ENCODE data around the gene ACAD11. TPM values are rescaled to one million over a fixed set of nuclear protein-coding genes. Genes with fewer than 3 reads are reported as not detected.

The ACAD11 gene
- total and polyA plus RNA-seq, 2 experiments from 2014 or later = 24.9 to 48.6 TPM

GRCh38 chr3:132593241-132593946 lies 66.2 kb downstream of the ACAD11 start:
- WGBS (ENCODE audit: low lambda C conversion rate, missing lambda C conversion rate) = 92% methylated on average over 1 of the region's 1 CpG
- Histone ChIP-seq H3K27me3 (no peaks in the 10 kb centered on the region), H3K9me2 (replicated peaks; ENCODE audit: insufficient read depth) (no peaks in the 10 kb centered on the region), H3K4me3 (no peak overlapping the region), H2AFZ (no peak overlapping the region), H4K20me1 (ENCODE audit: insufficient read depth, poor library complexity, severe bottlenecking) (no peaks in the 10 kb centered on the region), H3K27ac (no peak overlapping the region), H3K4me2 (no peak overlapping the region), H3K9me3 (ENCODE audit: low read depth) (no peaks in the 10 kb centered on the region), H3K36me3 (replicated peaks; ENCODE audit: insufficient read depth, low read depth) (no peaks in the 10 kb centered on the region), H3K79me2 (no peaks in the 10 kb centered on the region), H3K4me1 (ENCODE audit: insufficient read depth) (no peaks in the 10 kb centered on the region)
- TF ChIP-seq CTCF (IDR thresholded peaks at IDR 0.05; ENCODE audit: poor library complexity) = no peak
- TF ChIP-seq EZH2 (IDR thresholded peaks at IDR 0.05; ENCODE audit: borderline replicate concordance) = no peak
- TF ChIP-seq EZH2phosphoT487 (IDR thresholded peaks at IDR 0.05; ENCODE audit: low read depth, severe bottlenecking, unreplicated experiment) = no peak
- no peak for DNase-seq (ENCODE audit: low spot score)

- Histone ChIP-seq H3K9me3 (ENCODE audit: low read depth) (no peaks in the 10 kb centered on the region), H3K27me3 (no peaks in the 10 kb centered on the region)
- no peak for TF ChIP-seq CTCF (IDR thresholded peaks at IDR 0.05; ENCODE audit: poor library complexity)
Measured at GRCh38 chr3:132592216-132592615, 67.4 kb downstream of the ACAD11 start.

GRCh38 chr3:132587401-132587800 lies 72.2 kb downstream of the ACAD11 start:
- Histone ChIP-seq H3K36me3 (replicated peaks; ENCODE audit: insufficient read depth, low read depth) (no peaks in the 10 kb centered on the region), H3K4me3 (no peak overlapping the region), H3K9me2 (replicated peaks; ENCODE audit: insufficient read depth) (no peaks in the 10 kb centered on the region), H3K79me2 (no peaks in the 10 kb centered on the region), H2AFZ (no peak overlapping the region), H3K27ac (no peak overlapping the region), H3K27me3 (no peaks in the 10 kb centered on the region), H4K20me1 (ENCODE audit: insufficient read depth, poor library complexity, severe bottlenecking) (no peaks in the 10 kb centered on the region), H3K4me1 (ENCODE audit: insufficient read depth) (no peaks in the 10 kb centered on the region), H3K9me3 (ENCODE audit: low read depth) (no peaks in the 10 kb centered on the region), H3K4me2 (no peak overlapping the region)
- DNase-seq (ENCODE audit: low spot score) = no peak
- 98% methylated on average over 1 of the region's 1 CpG for WGBS (ENCODE audit: low lambda C conversion rate, missing lambda C conversion rate)
- TF ChIP-seq EZH2 (IDR thresholded peaks at IDR 0.05; ENCODE audit: borderline replicate concordance) = no peak
- TF ChIP-seq CTCF (IDR thresholded peaks at IDR 0.05; ENCODE audit: poor library complexity) = no peak
- no peak for TF ChIP-seq EZH2phosphoT487 (IDR thresholded peaks at IDR 0.05; ENCODE audit: low read depth, severe bottlenecking, unreplicated experiment)

More at GRCh38 chr3:132592216-132592615, 67.4 kb downstream of the ACAD11 start:
- no peaks in the 10 kb centered on the region for H4K20me1 ChIP-seq (ENCODE audit: insufficient read depth, poor library complexity, severe bottlenecking)
- no peaks in the 10 kb centered on the region for H3K4me1 ChIP-seq (ENCODE audit: insufficient read depth)
- DNase-seq (ENCODE audit: low spot score) = no peak
- H3K4me2 ChIP-seq = no peak overlapping the region
- no peak overlapping the region for H3K4me3 ChIP-seq
- H2AFZ ChIP-seq = no peak overlapping the region
- H3K36me3 ChIP-seq (replicated peaks; ENCODE audit: insufficient read depth, low read depth) = no peaks in the 10 kb centered on the region
- no peak overlapping the region for H3K27ac ChIP-seq
- no peaks in the 10 kb centered on the region for H3K9me2 ChIP-seq (replicated peaks; ENCODE audit: insufficient read depth)
- no peaks in the 10 kb centered on the region for H3K79me2 ChIP-seq

All from hepatocyte (in vitro differentiated cells).